OCI-LY3 (cell line): ENCODE results near the gene DCDC2.
"Not testable (repeated sequence)": the region's sequence is repeated elsewhere in the genome, so short reads cannot be mapped to it uniquely, and the experiment has no call there.

Experiments
- H2AFZ ChIP-seq: fragments of 200-600, 300-600 bp; shearing (Covaris generic); 2 replicates; pipeline ENCODE4 v1.6.0; 2014; ENCODE audit warnings: antibody characterized with exemption, low read depth, low read length
- H3K27ac ChIP-seq: fragments of 200-600, 300-600 bp; sonication (generic); 2 replicates; pipeline ENCODE4 v1.5.1; 2014; ENCODE audit warnings: mild to moderate bottlenecking, low read length, moderate library complexity, mixed read lengths
- H3K27me3 ChIP-seq: fragments of 200-600, 300-600 bp; sonication (generic); 2 replicates; pipeline ENCODE4 v1.6.1; 2014; ENCODE audit warnings: low read depth, low read length, mixed read lengths
- H3K36me3 ChIP-seq: fragments of 200-600, 300-600 bp; sonication (generic); replicated peaks from 2 replicates; pipeline ENCODE3; 2014; ENCODE audit warnings: low read depth, low read length, mixed read lengths
- H3K4me1 ChIP-seq: fragments of 300-600, 200-600 bp; sonication (generic); 2 replicates; pipeline ENCODE4 v1.6.1; 2014; ENCODE audit warnings: low read length, mixed read lengths
- H3K4me2 ChIP-seq: fragments of 200-600, 300-600 bp; sonication (generic); 2 replicates; pipeline ENCODE4 v1.6.1; 2014; ENCODE audit warnings: low read length, mixed read lengths
- H3K4me3 ChIP-seq: fragments of 300-600, 200-600 bp; sonication (generic); 2 replicates; pipeline ENCODE4 v1.5.1; 2014; ENCODE audit warnings: antibody characterized with exemption, mild to moderate bottlenecking, low read length, moderate library complexity
- H3K79me2 ChIP-seq: fragments of 300-600, 200-600 bp; shearing (Covaris generic); 2 replicates; pipeline ENCODE4 v1.6.1; 2014; ENCODE audit warnings: mild to moderate bottlenecking, low read length, mixed read lengths
- H3K9ac ChIP-seq: fragments of 300-600, 200-600 bp; shearing (Covaris generic); 2 replicates; pipeline ENCODE4 v1.6.0; 2014; ENCODE audit warnings: mild to moderate bottlenecking, low read length, moderate library complexity
- H3K9me3 ChIP-seq: fragments of 200-600, 300-600 bp; shearing (Covaris generic); 2 replicates; pipeline ENCODE4 v1.6.1; 2014; ENCODE audit warnings: low read length, mixed read lengths; ENCODE audit not compliant: insufficient read depth
- H4K20me1 ChIP-seq: fragments of 200-600, 300-600 bp; sonication (generic); 2 replicates; pipeline ENCODE4 v1.6.1; 2016; ENCODE audit warnings: low read length, mixed read lengths; ENCODE audit not compliant: insufficient read depth
- EZH2phosphoT487 ChIP-seq: fragments of 200-600 bp; shearing (Covaris generic); IDR thresholded peaks from 2 replicates; pipeline ENCODE4 v1.6.1; 2018; ENCODE audit warnings: antibody characterized with exemption, mixed run types, low read depth
- TF ChIP-seq, protein P1 (sequence below): fragments of 200-600, 300-600 bp; sonication (generic); IDR thresholded peaks from 2 replicates; pipeline ENCODE4 v1.5.1; 2014; ENCODE audit warnings: antibody characterized with exemption, low read length, low read depth

DCDC2 gene

DNA sequence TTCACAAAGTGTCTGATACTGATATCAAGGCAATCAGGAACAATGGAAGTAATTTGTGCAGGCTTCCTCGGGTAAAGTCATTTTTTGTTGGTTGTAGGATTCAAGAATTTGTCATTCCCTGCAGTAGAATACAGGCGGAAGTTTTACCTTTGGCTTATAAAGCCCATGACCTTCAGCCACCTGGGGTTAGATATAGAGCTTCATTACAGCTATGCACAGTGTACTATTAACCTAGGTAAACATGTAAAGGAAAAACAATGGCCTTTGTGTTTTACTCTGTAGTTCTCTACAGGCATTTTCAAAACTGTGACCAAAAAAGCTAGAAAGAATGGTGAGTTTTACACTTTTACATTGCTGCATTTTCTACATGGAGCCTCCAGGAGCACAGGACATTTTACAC, 116.9 kb downstream of the DCDC2 start:
- no peaks in the 10 kb centered on the region for H4K20me1 ChIP-seq
- H3K9ac ChIP-seq, result no peak overlapping the region
- H3K79me2 ChIP-seq, result no peaks in the 10 kb centered on the region
- H2AFZ ChIP-seq, result no peak overlapping the region
- H3K36me3 ChIP-seq, result no peaks in the 10 kb centered on the region
- no peak overlapping the region for H3K4me3 ChIP-seq
- no peak overlapping the region for H3K27ac ChIP-seq
- H3K27me3 ChIP-seq, result no peaks in the 10 kb centered on the region
- no peak for TF ChIP-seq EZH2phosphoT487
- TF ChIP-seq, protein P1, sequence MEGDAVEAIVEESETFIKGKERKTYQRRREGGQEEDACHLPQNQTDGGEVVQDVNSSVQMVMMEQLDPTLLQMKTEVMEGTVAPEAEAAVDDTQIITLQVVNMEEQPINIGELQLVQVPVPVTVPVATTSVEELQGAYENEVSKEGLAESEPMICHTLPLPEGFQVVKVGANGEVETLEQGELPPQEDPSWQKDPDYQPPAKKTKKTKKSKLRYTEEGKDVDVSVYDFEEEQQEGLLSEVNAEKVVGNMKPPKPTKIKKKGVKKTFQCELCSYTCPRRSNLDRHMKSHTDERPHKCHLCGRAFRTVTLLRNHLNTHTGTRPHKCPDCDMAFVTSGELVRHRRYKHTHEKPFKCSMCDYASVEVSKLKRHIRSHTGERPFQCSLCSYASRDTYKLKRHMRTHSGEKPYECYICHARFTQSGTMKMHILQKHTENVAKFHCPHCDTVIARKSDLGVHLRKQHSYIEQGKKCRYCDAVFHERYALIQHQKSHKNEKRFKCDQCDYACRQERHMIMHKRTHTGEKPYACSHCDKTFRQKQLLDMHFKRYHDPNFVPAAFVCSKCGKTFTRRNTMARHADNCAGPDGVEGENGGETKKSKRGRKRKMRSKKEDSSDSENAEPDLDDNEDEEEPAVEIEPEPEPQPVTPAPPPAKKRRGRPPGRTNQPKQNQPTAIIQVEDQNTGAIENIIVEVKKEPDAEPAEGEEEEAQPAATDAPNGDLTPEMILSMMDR, result no peak
- no peaks in the 10 kb centered on the region for H3K9me3 ChIP-seq
- no peaks in the 10 kb centered on the region for H3K4me1 ChIP-seq
- no peak overlapping the region for H3K4me2 ChIP-seq

DNA sequence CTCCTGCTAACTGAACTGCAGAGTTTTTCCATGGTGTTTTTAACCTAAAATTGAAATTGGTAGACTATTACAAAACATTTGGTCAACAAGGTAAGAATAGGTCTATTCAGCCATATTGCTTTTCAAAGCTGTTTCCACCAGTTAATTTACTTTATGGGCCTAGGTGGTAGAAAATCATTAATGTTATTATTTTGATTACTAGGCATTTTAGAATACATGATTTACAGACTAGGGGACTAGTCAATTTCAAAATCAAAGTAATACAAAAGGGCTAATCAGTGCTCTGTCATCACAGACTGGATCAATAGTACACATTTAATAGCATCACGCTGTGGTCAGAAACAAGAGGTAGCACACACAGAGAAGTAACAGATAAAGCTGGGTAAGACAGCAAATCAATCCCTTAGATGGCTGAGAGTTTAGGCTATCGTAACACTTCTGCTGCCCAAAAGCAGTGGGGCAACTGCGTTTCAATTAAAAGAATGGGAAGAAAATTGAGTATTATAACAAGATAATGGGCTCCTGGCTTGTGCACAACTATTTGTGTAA, 117.4 kb downstream of the DCDC2 start:
- Histone ChIP-seq H3K4me2 (no peak overlapping the region), H3K4me1 (no peaks in the 10 kb centered on the region), H4K20me1 (no peaks in the 10 kb centered on the region), H3K9me3 (no peaks in the 10 kb centered on the region), H3K79me2 (no peaks in the 10 kb centered on the region), H3K9ac (no peak overlapping the region), H3K27me3 (no peaks in the 10 kb centered on the region), H2AFZ (no peak overlapping the region), H3K4me3 (no peak overlapping the region), H3K36me3 (no peaks in the 10 kb centered on the region), H3K27ac (no peak overlapping the region)
- TF ChIP-seq, protein P1, result no peak
- TF ChIP-seq EZH2phosphoT487, result no peak

DNA sequence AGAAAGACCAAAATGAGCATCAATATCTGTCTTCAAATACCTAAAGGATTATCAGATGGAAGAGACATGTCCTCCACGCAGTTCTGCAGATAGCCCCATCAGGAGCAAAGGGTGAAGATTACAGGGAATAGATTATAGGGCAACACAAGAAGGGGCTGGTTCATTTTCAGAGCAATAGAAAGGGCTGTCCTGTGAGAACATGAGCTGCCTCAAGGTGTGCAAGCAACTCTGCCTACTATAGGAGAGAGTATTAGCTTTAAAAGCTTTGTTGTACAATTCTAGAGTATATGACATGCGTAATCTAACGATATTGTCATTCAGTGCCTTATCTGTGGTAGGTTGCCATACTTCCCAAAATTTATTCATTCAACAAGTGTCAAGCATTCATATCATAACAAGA, 119.2 kb downstream of the DCDC2 start:
- H3K9me3 ChIP-seq, result no peaks in the 10 kb centered on the region
- no peak overlapping the region for H3K27ac ChIP-seq
- no peak overlapping the region for H2AFZ ChIP-seq
- H3K9ac ChIP-seq, result no peak overlapping the region
- H3K4me1 ChIP-seq, result no peaks in the 10 kb centered on the region
- no peak for TF ChIP-seq EZH2phosphoT487
- TF ChIP-seq, protein P1, result no peak
- no peaks in the 10 kb centered on the region for H4K20me1 ChIP-seq
- H3K36me3 ChIP-seq, result no peaks in the 10 kb centered on the region
- no peaks in the 10 kb centered on the region for H3K79me2 ChIP-seq
- H3K4me2 ChIP-seq, result no peak overlapping the region
- no peak overlapping the region for H3K4me3 ChIP-seq
- no peaks in the 10 kb centered on the region for H3K27me3 ChIP-seq

DNA sequence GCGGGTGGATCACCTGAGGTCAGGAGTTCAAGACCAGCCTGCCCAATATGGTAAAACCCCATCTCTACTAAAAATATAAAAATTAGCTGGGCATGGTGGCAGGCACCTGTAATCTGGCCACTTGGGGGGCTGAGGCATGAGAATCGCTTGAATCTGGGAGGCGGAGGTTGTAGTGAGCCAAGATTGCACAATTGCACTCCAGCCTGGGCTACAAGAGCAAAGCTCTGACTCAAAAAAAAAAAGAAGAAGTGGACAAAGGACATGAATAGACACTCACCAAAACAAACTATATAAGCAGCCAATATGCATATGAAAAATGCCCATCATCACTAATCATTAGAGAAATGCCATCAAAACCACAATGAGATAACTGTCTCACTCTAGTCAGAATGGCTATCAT, 121.1 kb downstream of the DCDC2 start:
- not testable (repeated sequence) for H3K4me3 ChIP-seq, H3K36me3 ChIP-seq, H3K9ac ChIP-seq, H3K4me2 ChIP-seq, H2AFZ ChIP-seq, H3K27me3 ChIP-seq, H3K9me3 ChIP-seq, H3K27ac ChIP-seq, H4K20me1 ChIP-seq, H3K79me2 ChIP-seq, H3K4me1 ChIP-seq
